Measurements from ENCODE around the gene THBS1.

THBS1 gene

GRCh38 chr15:39574427-39574826 lies 6.5 kb upstream of the THBS1 start:
- no peak for DNase-seq (ENCODE audit: low spot score)

GRCh38 chr15:39575180-39575579 lies 5.7 kb upstream of the THBS1 start:
- no peak for DNase-seq (ENCODE audit: low spot score)

GRCh38 chr15:39578851-39579486 lies 1.9 kb upstream of the THBS1 start:
- DNase-seq (ENCODE audit: low spot score) = no peak

- no peak for DNase-seq (ENCODE audit: low spot score)
These were observed 1.3 kb upstream of the THBS1 start for GRCh38 chr15:39579487-39580116.

GRCh38 chr15:39580117-39580484 lies 778 bp upstream of the THBS1 start:
- peak; percentile 88 for DNase-seq (ENCODE audit: low spot score)

GRCh38 chr15:39581242-39581792 lies 438 bp downstream of the THBS1 start:
- DNase-seq (ENCODE audit: low spot score) = no peak

GRCh38 chr15:39581793-39582285 lies 960 bp downstream of the THBS1 start:
- DNase-seq (ENCODE audit: low spot score) = no peak

GRCh38 chr15:39582286-39582976 lies 1.6 kb downstream of the THBS1 start:
- DNase-seq (ENCODE audit: low spot score) = no peak

- no peak for DNase-seq (ENCODE audit: low spot score)
These were observed 2.2 kb downstream of the THBS1 start for GRCh38 chr15:39582977-39583595.

- DNase-seq (ENCODE audit: low spot score) = peak; percentile 15
These were observed 2.9 kb downstream of the THBS1 start for GRCh38 chr15:39583596-39584265.

- no peak for DNase-seq (ENCODE audit: low spot score)
These were observed 3.4 kb downstream of the THBS1 start for GRCh38 chr15:39584266-39584659.

- no peak for DNase-seq (ENCODE audit: low spot score)
These were observed 3.9 kb downstream of the THBS1 start for GRCh38 chr15:39584662-39585388.

GRCh38 chr15:39585389-39585841 lies 4.5 kb downstream of the THBS1 start:
- DNase-seq (ENCODE audit: low spot score) = no peak

GRCh38 chr15:39585871-39586301 lies 5.0 kb downstream of the THBS1 start:
- no peak for DNase-seq (ENCODE audit: low spot score)

- DNase-seq (ENCODE audit: low spot score) = no peak
These were observed 5.7 kb downstream of the THBS1 start for GRCh38 chr15:39586387-39587095.

- no peak for DNase-seq (ENCODE audit: low spot score)
These were observed 6.3 kb downstream of the THBS1 start for GRCh38 chr15:39587096-39587721.

- no peak for DNase-seq (ENCODE audit: low spot score)
These were observed 7.1 kb downstream of the THBS1 start for GRCh38 chr15:39587731-39588530.

- DNase-seq (ENCODE audit: low spot score) = no peak
These were observed 7.8 kb downstream of the THBS1 start for GRCh38 chr15:39588531-39589192.

Measured in CD4-positive, alpha-beta T cell treated with Interleukin-2 at 100 ng/mL for 4 hours (primary cell).